T-helper 1 cell (primary cell): ENCODE measurements around the gene ADAR.

Experiments
- DNase-seq, 5 donors: peaks; one replicate each; pipeline ENCODE4 v3.0.0-alpha.2; 2012 to 2020

ADAR gene

DNA sequence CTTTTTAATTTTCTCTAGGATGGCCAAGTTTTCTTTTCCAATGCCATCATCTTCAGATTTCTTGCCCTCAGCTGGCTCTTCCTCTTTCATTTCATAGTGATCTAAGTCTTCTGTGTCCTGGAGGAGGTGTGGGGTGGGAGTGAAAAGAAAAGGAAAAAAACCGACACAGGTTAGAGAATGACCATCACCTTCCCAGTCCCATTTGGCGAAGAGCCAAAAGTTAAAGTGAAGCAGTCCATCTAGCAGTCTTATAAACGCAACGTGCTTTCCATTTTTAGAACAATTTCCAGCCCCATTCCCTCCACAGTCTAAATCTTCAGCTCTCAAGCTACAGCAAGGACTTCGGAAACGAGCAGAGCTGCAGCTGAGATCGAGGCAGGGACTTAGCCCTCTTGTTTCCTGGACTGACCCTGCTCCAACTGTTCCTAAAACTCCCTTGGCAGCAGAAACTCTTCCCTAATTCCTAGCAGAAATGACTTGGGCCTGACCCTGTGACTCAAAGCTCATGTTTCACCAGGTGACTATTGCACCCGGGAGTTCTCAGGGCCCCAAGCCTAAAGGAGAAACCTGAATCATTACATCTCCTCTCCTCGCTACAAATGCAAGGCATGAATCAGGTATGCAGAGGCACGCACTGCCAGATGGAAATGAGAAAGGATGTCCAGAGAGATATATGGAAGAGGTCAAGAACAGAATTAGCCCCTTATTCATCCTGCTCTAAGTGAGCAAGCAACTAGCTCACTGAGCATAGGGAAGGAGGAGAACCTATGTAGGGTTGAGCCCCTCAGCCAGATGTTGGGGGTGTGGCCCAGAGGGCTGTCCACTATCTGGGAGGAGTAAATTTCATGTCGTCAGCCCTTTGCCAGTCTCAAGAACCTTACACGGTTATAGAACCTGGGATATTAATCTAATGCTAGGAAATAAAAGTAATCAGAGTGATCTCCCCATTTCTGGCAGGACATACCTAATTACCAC, 54.6 kb downstream of the ADAR start:
- DNase-seq, result no peak

DNA sequence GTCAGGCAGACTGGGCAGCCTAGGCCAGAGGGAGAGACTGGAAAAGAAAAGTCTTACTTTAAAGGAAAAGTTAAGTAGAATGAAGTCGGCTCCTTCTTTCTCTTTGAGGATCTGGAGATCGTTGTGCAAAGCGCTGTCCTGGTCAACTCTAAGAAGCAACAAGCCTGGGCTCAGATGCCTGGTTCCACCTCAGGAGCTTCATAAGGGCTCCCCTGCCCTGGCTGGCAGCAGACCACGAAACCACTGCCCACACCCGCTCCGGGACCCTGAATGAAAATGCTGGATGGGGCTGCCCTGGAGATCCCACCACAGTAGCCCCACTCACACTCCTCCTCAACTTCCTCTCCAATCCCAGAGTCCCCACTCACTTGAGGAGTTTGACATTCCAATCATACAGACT, 56.0 kb downstream of the ADAR start:
- DNase-seq, result no peak

DNA sequence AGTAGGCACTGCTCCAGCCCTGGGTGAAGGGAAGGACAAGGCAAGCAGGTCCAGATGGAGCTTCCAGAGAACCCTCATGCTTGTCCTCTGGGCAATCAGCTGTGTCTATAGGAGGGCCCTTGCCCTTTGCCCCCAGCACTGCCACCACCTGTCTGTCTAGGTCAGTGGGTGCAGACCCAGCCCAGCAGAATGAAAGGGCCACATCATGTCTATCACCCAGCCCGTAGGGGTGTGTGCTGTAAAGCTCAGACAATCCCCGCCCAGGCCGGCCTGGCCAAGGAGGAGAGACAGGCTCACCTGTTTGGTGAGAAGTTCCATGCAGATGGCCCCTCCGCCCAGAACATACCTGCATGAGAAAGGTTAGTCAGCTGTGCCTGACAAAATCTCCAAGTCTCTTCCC, 56.5 kb downstream of the ADAR start:
- DNase-seq, result no peak

DNA sequence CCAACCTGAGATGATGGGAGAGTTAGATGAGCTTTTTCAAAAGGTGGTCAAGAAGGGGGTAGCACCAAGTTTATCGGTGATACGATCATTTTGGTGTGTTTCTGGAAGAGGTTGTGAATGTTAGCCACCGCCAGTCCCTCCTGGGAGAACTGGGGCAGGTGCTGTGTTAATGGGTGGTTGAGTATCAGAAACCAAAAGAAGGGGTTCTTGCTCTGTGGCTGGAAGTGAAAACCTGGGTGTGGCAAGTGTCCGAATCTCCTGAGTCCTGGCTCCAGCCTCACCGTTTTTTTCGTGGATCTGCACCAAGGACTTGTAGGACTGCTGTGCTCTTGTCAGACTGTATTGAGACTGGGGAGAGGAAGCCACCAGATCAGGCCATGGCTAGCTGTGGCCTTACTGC, 57.3 kb downstream of the ADAR start:
- DNase-seq, result no peak

DNA sequence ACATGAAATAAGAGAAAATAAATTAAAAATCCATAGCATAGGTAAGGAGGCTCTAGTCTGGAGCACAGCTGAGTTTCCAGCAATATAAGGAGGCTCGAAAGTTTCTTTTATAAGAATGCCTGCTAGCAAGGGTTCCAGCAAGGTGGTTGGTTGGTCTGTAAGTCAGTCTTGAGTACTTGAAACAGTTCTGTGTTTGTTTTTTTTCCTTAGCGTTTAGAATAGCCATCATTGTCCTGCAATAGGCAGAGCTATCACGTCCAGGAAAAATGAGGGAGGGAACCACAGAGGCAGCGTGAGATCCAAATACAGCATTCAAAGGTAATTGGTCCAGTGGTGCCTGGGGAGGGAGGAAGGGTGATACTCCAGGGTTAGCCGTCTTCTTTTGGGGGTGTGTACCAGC, 57.9 kb downstream of the ADAR start:
- no peak for DNase-seq

DNA sequence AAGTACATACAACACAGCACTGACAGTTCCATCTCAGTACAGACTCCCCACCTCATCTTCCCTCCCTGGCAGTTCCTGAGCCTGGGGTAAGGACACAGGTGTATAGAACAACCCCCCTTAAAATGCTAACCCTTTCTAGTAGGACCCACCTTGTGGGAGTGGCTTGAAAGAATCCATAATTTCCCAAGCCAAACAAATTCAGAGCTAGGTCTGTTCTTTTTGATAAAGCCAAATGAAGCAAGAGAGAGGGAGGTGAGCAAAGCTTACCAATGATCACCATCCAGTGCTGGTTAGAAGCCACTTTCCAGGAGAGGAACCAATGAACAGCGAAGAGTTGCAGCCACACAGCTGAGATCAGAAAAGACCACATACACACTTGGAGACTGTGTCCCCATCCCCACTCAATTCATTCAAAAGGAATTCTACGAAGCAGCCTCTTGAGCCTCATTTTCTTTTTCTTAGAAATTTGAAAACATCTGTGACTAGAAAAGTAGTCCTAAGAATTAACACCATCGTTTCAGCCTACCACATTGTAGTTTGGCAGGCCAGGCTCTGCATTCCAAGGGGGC, 58.7 kb downstream of the ADAR start:
- no peak for DNase-seq

DNA sequence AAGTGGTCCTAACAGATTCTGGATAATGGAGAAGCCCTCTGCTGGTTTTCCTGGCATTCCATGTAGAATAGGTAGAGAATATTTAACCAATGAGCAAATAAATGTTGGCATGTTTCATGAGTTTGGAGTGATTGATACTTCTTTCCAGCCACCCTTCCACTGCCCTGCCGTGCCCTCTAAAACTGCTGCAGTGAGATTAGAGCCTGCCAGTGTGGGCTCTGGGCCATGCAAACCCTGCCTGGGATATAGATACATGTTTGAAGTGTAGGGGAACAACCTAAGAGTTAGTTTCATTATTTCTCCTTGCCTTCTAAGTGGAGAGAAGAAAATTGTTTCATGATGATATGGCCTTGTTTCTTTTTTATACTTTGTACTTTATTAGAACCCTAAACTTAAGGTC, 60.0 kb downstream of the ADAR start:
- DNase-seq, result no peak

DNA sequence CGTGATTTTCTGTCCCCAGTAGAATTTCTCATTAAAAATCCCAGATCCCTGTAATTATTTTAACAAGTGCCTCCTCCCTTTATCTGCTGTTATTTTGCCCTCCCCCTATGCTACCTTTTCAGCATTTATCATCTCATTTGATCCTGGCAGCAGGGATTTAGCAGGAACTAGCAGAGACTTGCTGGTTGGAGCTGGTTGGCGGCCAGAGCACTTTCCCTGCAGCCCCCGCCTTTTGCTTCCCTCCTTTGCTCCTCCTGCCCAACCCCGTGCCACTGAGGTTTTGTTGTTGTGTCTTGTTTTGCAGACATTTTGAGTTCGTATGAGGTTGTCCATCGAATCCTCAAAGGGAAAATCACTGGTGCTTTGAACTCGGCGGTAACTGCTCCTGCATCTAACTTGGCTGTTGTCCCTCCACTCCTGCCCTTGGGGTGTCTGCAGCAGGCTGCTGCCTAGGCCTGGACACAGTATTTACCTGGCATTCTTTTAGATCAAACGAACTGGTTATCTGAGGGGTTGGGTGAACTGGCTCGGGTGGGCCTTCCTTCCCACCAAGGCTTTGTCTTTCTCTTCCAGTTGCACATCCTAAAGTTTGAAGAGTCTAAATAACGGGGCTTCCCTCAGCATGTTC, 60.8 kb downstream of the ADAR start:
- DNase-seq, result no peak

DNA sequence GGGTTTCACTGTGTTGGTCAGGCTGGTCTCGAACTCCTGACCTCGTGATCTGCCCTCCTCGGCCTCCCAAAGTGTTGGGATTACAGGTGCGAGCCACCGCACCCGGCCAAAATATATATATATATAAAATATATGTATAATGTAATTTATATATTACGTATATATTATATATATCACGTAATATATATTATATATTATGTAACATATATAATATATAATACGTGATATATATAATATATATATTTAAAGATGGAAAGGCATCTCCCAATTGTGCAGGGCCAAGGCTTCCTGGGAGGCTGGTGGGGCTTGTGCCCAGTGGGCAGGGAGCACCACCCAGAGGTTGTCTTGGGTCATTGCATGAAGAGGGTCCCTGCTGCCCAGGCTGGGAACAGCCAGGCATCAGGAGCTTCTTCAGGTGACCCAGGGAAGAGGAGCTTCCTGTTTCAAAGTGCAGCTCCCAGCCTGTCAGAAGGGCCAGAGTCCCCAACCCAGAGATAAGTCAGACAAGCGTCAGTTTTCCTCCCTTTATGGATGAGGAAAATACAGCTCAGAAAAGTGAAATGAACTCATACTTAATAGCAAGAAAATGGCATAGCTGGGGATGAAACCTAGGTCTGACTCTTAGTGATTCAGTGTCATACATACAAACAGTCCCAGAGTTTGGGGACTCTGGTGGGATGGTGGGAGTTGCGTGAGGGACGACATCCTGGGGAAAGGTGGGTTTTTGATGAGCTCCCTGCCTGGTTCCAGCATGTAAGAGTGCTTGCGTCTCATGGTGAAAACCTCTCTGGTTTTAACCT, 61.5 kb downstream of the ADAR start:
- DNase-seq, result peak in 4 of 5 donors; percentile 28 to 56 (median 38)

DNA sequence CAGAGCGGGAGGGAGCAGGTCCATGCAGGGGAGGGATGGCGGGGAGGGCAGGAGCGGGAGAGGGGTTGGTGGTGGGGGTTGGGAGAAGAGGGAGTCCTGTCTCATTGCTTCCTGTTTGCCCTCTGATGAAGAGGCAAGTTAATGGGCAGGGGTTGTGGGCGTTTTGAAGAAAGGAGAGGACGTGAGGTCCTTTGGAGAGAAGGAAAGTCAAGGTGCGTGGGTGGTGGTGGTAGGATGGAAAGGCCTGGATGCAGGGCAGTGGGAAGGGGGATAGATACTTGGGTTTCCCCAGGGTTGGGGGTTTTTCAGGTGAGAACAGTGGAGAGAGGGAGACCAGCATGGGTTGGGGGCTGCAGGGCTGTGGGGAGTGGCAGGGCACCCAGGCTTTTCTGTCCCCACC, 66.8 kb downstream of the ADAR start:
- no peak for DNase-seq

DNA sequence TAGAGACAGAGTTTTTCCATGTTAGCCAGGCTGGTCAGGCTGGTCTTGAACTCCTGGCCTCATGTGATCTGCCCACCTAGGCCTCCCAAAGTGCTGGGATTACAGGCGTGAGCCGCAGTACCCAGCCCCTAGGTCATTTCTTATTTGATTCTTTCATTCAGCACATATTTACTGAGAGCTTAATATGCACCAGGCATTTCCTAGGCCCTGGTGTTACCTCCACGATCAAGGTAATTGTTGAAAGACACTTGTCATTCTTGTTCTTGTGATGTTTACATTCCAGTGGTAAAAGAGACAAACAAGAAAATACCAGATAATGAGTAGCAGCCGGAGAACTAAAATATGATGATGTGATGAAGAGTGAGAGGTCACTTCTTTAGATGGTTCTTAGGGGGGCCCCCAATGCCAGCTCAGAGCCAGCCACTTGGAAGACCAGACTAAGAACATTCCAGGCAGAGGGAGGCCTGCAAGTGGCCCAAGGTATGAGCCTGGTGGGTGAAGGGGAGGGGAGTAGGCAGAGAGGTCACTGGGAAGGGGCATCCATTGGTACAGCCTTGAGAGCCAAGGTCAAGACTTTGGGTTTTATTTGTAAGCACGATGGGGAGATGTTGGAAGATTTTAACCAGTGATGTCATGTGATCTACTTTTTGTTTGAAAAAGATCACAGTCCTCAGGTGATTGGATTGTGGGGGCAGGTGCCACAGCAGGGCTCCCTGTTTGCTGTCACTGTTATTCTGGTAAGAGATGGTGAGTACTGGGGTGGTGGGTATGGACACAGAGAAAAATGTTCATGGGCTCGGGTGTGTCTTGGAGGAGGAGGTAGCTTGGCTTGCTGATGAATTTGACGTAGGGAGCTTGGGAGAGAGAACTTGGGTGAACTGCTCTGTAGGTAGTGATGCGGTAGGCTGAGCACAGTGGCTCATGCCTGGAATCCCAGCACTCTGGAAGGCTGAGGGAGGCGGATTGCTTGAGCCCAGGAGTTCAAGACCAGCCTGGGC, 68.2 kb downstream of the ADAR start:
- no peak for DNase-seq

DNA sequence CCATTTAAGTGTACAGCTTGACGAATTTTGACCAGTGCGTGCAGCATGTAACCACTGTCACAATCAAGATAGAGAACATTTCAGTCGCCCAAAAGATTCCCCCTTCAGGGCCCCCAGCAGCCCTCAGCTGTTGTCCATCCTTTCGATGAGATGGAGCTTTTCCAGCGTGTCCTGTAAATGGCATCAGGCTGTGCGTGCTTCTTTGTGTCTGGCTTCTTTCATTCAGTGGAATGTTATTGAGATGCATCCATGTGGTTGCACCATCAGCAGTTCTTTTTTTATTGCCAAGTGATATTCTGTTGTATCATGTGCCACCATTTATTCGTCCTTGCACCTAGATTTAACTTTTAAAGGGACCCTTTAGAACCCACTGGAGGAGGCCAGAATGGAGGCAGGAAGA, 71.4 kb downstream of the ADAR start:
- DNase-seq, result no peak

DNA sequence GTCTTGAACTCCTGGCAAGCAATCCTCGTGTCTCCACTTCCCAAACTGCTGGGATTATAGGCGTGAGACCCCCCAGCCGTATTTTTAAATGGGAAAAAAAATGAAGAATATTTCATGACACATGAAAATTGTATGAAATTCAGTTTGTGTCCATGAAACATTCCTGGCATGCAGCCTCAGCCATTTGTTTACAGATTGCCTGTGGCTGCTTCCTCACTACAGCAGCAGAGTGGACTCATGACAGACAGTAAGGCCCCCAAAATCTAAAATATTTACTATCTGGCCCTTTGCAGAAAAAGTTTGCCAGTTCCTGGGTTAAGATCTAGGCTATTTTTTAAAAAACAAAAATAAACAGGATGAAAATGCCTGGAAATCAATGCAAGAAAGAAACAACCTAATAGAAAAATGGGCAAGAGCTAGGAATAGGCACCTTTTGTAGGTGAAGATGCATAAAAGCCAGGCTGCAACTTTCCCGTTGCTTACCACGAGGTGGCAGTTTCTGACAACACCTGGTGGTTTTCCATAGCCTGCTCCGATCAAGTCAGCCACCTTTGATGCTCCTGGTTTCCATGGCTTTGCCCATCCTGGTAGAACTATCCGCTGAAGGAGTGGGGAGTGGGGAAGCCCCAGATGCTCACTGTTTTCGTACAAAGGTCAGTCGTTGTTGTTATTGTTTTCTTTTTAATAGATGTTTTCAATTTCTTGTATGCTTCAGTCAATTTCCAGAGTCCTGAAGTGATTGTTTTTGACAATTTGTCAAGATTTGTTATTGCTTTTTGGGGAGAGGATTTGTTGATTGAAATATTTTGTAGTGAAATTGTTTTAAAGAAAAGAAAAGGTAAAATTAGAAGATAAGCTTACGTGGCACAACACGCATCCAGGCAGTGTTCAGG, 73.8 kb downstream of the ADAR start:
- DNase-seq, result no peak
